NB4 (cell line): ENCODE results near the gene SGIP1.

Experiments
- DNase-seq: peaks from one replicate; pipeline ENCODE4 v3.0.0; 2010; ENCODE audit warnings: low read depth
- H3K4me3 ChIP-seq: one replicate; pipeline ENCODE4 v1.5.1; 2011; ENCODE audit warnings: mild to moderate bottlenecking, low read depth, low read length, moderate library complexity
- MYC ChIP-seq: IDR thresholded peaks from 2 replicates; pipeline ENCODE4 v1.6.1; 2011; ENCODE audit warnings: low read depth, low read length
- POLR2A ChIP-seq: IDR thresholded peaks from 2 replicates; pipeline ENCODE4 v1.6.1; 2011; ENCODE audit warnings: mild to moderate bottlenecking; ENCODE audit not compliant: insufficient read length; ENCODE audit errors: extremely low read depth
- TF ChIP-seq, protein P1 (sequence below): IDR thresholded peaks from 2 replicates; pipeline ENCODE4 v1.6.1; 2011; ENCODE audit warnings: low read depth, low read length
- TF ChIP-seq, protein P2 (sequence below): IDR thresholded peaks from one replicate; pipeline ENCODE4 v1.5.1; 2012; ENCODE audit warnings: low read depth, low read length

SGIP1 gene

DNA sequence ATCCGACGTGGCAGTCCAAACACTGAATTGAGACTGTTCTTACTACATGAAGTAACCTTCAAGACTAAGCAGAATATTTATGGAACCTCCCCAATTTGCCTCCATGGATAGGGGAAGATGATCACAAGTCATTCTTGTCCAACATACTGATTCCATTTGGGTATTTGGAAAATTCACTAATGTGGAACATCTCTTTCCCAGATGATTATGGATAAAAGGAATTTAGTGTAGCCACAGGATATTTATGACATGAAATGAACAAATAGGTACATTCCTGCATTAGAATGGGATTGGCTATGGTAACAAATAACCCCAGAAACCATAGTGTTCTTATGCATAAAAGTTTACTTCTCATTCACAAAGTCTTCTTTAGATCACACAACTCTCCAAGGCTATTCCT is 40.2 kb upstream of the SGIP1 start:
- H3K4me3 ChIP-seq, result no peak overlapping the region
- TF ChIP-seq POLR2A (no peak), MYC (no peak)
- TF ChIP-seq, protein P1, sequence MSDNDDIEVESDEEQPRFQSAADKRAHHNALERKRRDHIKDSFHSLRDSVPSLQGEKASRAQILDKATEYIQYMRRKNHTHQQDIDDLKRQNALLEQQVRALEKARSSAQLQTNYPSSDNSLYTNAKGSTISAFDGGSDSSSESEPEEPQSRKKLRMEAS, result no peak
- TF ChIP-seq, protein P2, sequence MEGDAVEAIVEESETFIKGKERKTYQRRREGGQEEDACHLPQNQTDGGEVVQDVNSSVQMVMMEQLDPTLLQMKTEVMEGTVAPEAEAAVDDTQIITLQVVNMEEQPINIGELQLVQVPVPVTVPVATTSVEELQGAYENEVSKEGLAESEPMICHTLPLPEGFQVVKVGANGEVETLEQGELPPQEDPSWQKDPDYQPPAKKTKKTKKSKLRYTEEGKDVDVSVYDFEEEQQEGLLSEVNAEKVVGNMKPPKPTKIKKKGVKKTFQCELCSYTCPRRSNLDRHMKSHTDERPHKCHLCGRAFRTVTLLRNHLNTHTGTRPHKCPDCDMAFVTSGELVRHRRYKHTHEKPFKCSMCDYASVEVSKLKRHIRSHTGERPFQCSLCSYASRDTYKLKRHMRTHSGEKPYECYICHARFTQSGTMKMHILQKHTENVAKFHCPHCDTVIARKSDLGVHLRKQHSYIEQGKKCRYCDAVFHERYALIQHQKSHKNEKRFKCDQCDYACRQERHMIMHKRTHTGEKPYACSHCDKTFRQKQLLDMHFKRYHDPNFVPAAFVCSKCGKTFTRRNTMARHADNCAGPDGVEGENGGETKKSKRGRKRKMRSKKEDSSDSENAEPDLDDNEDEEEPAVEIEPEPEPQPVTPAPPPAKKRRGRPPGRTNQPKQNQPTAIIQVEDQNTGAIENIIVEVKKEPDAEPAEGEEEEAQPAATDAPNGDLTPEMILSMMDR, result no peak
- no peak for DNase-seq

DNA sequence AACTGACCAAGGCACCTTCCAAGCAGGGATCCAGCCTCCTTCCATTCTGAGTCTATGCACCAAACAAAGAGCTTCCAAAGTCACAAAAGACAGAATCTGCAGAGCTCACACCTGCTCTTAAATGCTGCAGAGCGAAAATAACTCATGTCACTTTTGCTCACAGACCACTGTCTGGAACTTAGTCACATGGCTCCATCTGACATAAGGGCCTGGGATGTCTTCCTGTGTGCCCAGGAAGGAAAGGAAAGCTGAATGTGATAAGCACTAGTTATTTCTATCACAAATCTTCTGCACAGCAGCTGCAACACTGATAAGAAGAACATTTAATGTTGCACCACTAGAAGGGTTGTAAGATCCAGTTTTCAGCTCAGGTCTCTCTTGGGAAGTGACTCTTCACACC is 39.5 kb upstream of the SGIP1 start:
- TF ChIP-seq, protein P2, result no peak
- TF ChIP-seq, protein P1, result no peak
- TF ChIP-seq MYC, result no peak
- no peak for TF ChIP-seq POLR2A
- DNase-seq, result no peak

DNA sequence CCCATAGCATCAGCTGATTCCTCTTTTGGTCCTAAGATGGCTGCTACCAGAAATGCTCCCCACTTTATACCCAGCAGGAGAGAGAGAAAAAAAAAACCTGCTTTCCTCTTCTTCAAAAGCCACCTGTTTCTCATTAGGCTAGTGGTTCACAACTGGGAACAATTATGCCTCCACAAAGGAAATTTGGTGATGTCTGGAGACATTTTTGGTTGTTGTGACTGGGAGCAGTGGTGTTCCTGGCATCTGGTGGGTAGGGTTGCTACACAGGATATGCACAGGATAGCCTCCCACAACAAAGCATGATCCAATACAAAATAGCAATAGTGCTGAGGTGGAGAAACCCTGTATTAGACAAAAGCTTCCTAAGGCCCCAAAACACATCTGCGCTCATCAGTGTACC is 38.5 kb upstream of the SGIP1 start:
- TF ChIP-seq, protein P2, result no peak
- TF ChIP-seq MYC (no peak), POLR2A (no peak)
- TF ChIP-seq, protein P1, result no peak
- DNase-seq, result no peak
- no peak overlapping the region for H3K4me3 ChIP-seq

More for the DNA sequence above, 39.5 kb upstream of the SGIP1 start:
- H3K4me3 ChIP-seq, result no peak overlapping the region

DNA sequence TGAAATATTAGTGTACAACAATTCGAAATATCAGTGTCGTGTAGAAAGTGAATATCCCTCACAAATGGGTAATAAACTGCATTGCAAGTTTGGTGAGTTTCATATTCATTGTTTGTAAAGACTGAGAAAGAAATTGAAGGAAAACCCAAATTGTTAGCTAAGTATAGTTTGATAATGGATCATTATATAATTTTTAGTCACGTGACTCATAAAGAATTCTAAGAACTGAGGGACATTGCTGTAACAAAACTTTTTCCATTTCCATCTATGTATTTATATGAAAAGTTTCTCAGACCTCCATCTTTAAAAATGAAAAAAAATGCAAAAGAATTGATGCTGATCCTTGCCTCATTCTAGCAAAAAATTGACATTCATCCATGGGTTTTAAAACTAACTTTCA is 36.0 kb upstream of the SGIP1 start:
- TF ChIP-seq MYC, result no peak
- TF ChIP-seq, protein P1, result no peak
- TF ChIP-seq, protein P2, result no peak
- no peak for TF ChIP-seq POLR2A
- no peak overlapping the region for H3K4me3 ChIP-seq
- DNase-seq, result no peak

DNA sequence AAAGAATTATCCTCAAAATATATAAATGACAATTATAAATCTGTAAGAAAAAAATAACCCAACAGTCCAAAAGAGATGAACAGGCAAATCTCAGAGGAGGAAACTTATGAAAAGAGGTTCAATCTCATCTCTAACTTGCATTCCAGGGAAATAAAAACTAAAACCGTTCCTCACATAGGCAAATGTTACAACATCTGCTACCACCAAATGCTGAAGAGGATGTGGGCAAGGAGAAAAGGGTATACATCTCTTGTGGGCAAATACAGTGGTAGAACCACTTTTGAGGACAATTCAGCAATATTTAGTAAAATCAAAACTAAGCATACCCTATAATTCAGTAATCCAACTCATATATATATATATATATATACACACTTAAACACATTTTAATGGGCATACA is 33.7 kb upstream of the SGIP1 start:
- TF ChIP-seq POLR2A (no peak), MYC (no peak)
- TF ChIP-seq, protein P2, result no peak
- TF ChIP-seq, protein P1, result no peak
- H3K4me3 ChIP-seq, result no peak overlapping the region
- DNase-seq, result no peak

DNA sequence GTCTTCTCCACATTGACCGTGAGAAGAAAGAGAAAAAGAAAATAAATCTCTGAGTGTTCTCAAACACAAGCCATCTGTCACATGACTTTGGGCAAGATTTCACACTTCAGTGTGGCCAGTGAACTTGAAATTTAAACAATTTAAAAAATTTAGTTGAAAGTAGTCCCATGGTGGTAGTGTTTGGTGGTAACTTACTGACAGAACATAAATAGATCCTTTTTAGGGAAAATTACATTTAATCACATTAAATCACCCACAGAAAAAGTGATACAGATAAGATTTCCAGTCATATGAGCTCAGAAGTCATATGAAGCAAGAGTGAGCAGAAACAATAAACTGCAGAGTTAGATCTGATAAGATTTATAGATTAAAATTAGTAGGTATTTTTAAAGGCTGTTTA is 31.9 kb upstream of the SGIP1 start:
- TF ChIP-seq, protein P1, result no peak
- TF ChIP-seq POLR2A (no peak), MYC (no peak)
- DNase-seq, result no peak

More for the DNA sequence above, 31.9 kb upstream of the SGIP1 start:
- no peak overlapping the region for H3K4me3 ChIP-seq
